Measurements from ENCODE around the gene USH1C. TPM values are rescaled to one million over a fixed set of nuclear protein-coding genes. Genes with fewer than 3 reads are reported as not detected.

USH1C gene
- total and polyA plus RNA-seq, 4 donors: 0.09 to 1.3 (median 0.75) TPM

GRCh38 chr11:17571431-17572358, 27.5 kb upstream of the USH1C start (continued):
- TF ChIP-seq ZBTB33 (IDR thresholded peaks at IDR 0.05) (no peak), FOXA1 (IDR thresholded peaks at IDR 0.05) (no peak), HNF4G (IDR thresholded peaks at IDR 0.05) (no peak), RXRA (IDR thresholded peaks at IDR 0.05) (no peak), HNF4A (conservative IDR thresholded peaks at IDR 0.05) (no peak), TAF1 (conservative IDR thresholded peaks at IDR 0.05) (no peak), YY1 (IDR thresholded peaks at IDR 0.05) (no peak), JUND (IDR thresholded peaks at IDR 0.05) (no peak), MAX (IDR thresholded peaks at IDR 0.05) (no peak), EGR1 (IDR thresholded peaks at IDR 0.05; ENCODE audit: low read depth in 2 of 2) (no peak)

- Histone ChIP-seq H3K27me3 (ENCODE audit: control insufficient read depth in 4 of 4, insufficient read depth in 4 of 4, low read length in 3 of 4) (no peaks in the 10 kb centered on the region), H3K4me3 (ENCODE audit: low read depth in 1 of 3, low read length in 3 of 3) (no peak overlapping the region), H3K9ac (ENCODE audit: low read depth in 1 of 2, low read length in 2 of 2) (no peak overlapping the region), H3K36me3 (ENCODE audit: control insufficient read depth in 4 of 4, insufficient read depth in 3 of 4, low read depth in 1 of 4, low read length in 3 of 4) (no peaks in the 10 kb centered on the region), H3K27ac (ENCODE audit: low read depth in 1 of 2, low read length in 2 of 2) (no peak overlapping the region), H3K9me3 (ENCODE audit: control insufficient read depth in 4 of 4, low read length in 3 of 4) (no peaks in the 10 kb centered on the region), H3K4me1 (ENCODE audit: control insufficient read depth in 4 of 4, insufficient read depth in 4 of 4, low read length in 3 of 4) (no peaks in the 10 kb centered on the region)
- WGBS: 85% methylated on average over 23 of the region's 23 CpGs
- no peak for DNase-seq (ENCODE audit: low spot score)
- no peak for TF ChIP-seq REST (IDR thresholded peaks at IDR 0.05)
- no peak for TF ChIP-seq ZBTB33 (IDR thresholded peaks at IDR 0.05)
- TF ChIP-seq HNF4A (conservative IDR thresholded peaks at IDR 0.05): no peak
- TF ChIP-seq YY1 (IDR thresholded peaks at IDR 0.05): no peak
- TF ChIP-seq NR2F2 (IDR thresholded peaks at IDR 0.05): no peak
- no peak for TF ChIP-seq JUND (IDR thresholded peaks at IDR 0.05)
- TF ChIP-seq RXRA (IDR thresholded peaks at IDR 0.05): no peak
- no peak for TF ChIP-seq EGR1 (IDR thresholded peaks at IDR 0.05; ENCODE audit: low read depth in 2 of 2)
- no peak for TF ChIP-seq SP1 (IDR thresholded peaks at IDR 0.05)
- no peak for TF ChIP-seq MAX (IDR thresholded peaks at IDR 0.05)
- TF ChIP-seq RAD21 (IDR thresholded peaks at IDR 0.05): no peak
- TF ChIP-seq GABPA (IDR thresholded peaks at IDR 0.05 in 1 of 2, conservative IDR thresholded peaks at IDR 0.05 in 1 of 2): no peak
- TF ChIP-seq ATF3 (IDR thresholded peaks at IDR 0.05): no peak
- no peak for TF ChIP-seq TAF1 (conservative IDR thresholded peaks at IDR 0.05)
- TF ChIP-seq FOXA2 (IDR thresholded peaks at IDR 0.05): no peak
- no peak for TF ChIP-seq HNF4G (IDR thresholded peaks at IDR 0.05)
- TF ChIP-seq FOXA1 (IDR thresholded peaks at IDR 0.05): no peak
- no peak for TF ChIP-seq CTCF (IDR thresholded peaks at IDR 0.05; ENCODE audit: low read depth, low read length, missing input control)
These were observed 25.8 kb upstream of the USH1C start for GRCh38 chr11:17570034-17570433.
